Right lobe of liver (tissue), 4 donors: ENCODE results near the gene SAXO1.

Experiments used
- POLR2A ChIP-seq: fragments of 450-650 bp; IDR thresholded peaks from one replicate; pipeline ENCODE4 v1.6.1; 2017; ENCODE audit warnings: antibody characterized with exemption, mild to moderate bottlenecking
- TF ChIP-seq, protein P1 (sequence below), 4 donors: fragments of 200-600 bp in 3 of 4; fragments of 450-650 bp in 1 of 4; IDR thresholded peaks; one replicate each; pipeline versions ENCODE4 v1.5.1 to v1.8.0; 2016 to 2022; ENCODE audit warnings: antibody characterized with exemption in 4 of 4, mild to moderate bottlenecking in 2 of 4
- donor health status: DM: no; HTN: no; CAD: no.
- donor health status: DM: no; HTN: no; CAD: no.
- donor health status: DM: no; HTN: yes; CAD: no.

DNA sequence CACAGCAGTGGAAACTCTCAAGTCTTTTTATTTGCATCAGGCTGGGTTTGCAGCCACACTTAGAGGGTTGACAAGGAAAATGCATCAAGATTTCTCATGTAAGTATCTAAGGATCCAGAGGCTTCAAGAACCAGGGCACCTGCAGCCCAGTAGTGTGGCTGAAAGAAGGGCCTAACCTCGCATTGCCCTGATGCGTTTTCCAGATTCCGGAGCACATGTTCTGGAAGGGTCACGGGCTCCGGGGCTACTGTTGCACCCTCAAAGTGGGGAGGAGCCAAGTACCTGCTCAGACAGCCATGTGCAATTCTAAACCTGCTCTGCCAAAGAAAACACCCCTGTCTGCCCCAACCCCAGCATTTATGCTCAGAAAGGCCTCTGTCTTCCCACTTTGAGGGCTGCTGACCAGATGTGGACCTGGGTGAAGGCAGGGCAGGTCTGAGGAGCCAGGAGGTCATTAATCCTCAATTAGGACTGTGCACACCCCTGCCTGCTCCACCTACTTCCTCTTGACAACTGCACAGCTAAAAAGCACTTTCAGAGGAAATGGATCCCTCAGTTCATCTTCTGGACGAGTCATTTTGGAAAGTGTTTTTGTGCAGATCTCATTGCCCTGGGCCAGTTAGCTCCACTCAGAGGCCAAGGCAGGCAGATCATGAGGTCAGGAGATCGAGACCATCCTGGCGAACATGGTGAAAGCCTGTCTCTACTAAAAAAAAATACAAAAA lies 110.7 kb downstream of the SAXO1 start:
- TF ChIP-seq, protein P1, sequence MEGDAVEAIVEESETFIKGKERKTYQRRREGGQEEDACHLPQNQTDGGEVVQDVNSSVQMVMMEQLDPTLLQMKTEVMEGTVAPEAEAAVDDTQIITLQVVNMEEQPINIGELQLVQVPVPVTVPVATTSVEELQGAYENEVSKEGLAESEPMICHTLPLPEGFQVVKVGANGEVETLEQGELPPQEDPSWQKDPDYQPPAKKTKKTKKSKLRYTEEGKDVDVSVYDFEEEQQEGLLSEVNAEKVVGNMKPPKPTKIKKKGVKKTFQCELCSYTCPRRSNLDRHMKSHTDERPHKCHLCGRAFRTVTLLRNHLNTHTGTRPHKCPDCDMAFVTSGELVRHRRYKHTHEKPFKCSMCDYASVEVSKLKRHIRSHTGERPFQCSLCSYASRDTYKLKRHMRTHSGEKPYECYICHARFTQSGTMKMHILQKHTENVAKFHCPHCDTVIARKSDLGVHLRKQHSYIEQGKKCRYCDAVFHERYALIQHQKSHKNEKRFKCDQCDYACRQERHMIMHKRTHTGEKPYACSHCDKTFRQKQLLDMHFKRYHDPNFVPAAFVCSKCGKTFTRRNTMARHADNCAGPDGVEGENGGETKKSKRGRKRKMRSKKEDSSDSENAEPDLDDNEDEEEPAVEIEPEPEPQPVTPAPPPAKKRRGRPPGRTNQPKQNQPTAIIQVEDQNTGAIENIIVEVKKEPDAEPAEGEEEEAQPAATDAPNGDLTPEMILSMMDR (IDR thresholded peaks at IDR 0.05) = no peak
- no peak for TF ChIP-seq POLR2A
